H9 (cell line): Measurements from ENCODE around the gene RGS14. TPM values are rescaled to one million over a fixed set of nuclear protein-coding genes. Genes with fewer than 3 reads are reported as not detected.
"Not testable (repeated sequence)": the region's sequence is repeated elsewhere in the genome, so short reads cannot be mapped to it uniquely, and the experiment has no call there.

Experiments used
- DNase-seq: peaks from one replicate; pipeline ENCODE4 v3.0.0-alpha.2; 2017
- H2AFZ ChIP-seq: one replicate; pipeline ENCODE4 v1.6.1; 2013; ENCODE audit warnings: mild to moderate bottlenecking, low read length, control low read depth, moderate library complexity
- H2AK5ac ChIP-seq: 2 replicates; pipeline ENCODE4 v1.6.1; 2013; ENCODE audit warnings: low read length, control low read depth, mixed read lengths; ENCODE audit not compliant: insufficient read length
- H2BK120ac ChIP-seq: one replicate; pipeline ENCODE4 v1.6.1; 2013; ENCODE audit warnings: low read depth, mild to moderate bottlenecking, low read length, control low read depth, inconsistent platforms; ENCODE audit not compliant: poor library complexity, severe bottlenecking
- H2BK12ac ChIP-seq: 2 replicates; pipeline ENCODE4 v1.6.1; 2013; ENCODE audit warnings: low read length, control low read depth, mixed read lengths, low read depth; ENCODE audit not compliant: insufficient read length
- H2BK15ac ChIP-seq: 2 replicates; pipeline ENCODE4 v1.6.1; 2013; ENCODE audit warnings: low read depth, low read length, control low read depth
- H2BK20ac ChIP-seq: one replicate; pipeline ENCODE4 v1.6.1; 2013; ENCODE audit warnings: low read depth, mild to moderate bottlenecking, low read length, control low read depth, inconsistent platforms; ENCODE audit not compliant: poor library complexity, severe bottlenecking
- H2BK5ac ChIP-seq: 2 replicates; pipeline ENCODE4 v1.6.1; 2013; ENCODE audit warnings: low read length, control low read depth, mixed read lengths; ENCODE audit not compliant: insufficient read length
- H3K14ac ChIP-seq: 2 replicates; pipeline ENCODE4 v1.6.1; 2013; ENCODE audit warnings: low read length, control low read depth; ENCODE audit not compliant: insufficient read depth
- H3K18ac ChIP-seq: 2 replicates; pipeline ENCODE4 v1.6.1; 2013; ENCODE audit warnings: low read depth, mild to moderate bottlenecking, mixed read lengths, low read length, control low read depth; ENCODE audit not compliant: insufficient read length
- H3K23ac ChIP-seq: 2 replicates; pipeline ENCODE4 v1.6.1; 2013; ENCODE audit warnings: low read length, control low read depth, mixed read lengths, low read depth; ENCODE audit not compliant: insufficient read length
- H3K23me2 ChIP-seq: 2 replicates; pipeline ENCODE4 v1.6.1; 2013; ENCODE audit warnings: low read depth, mild to moderate bottlenecking, mixed read lengths, low read length, control low read depth; ENCODE audit not compliant: insufficient read length, poor library complexity, severe bottlenecking
- H3K27ac ChIP-seq: 2 replicates; pipeline ENCODE4 v1.5.1; 2013; ENCODE audit warnings: low read length, control low read depth, mixed read lengths, low read depth; ENCODE audit not compliant: insufficient read length
- H3K27me3 ChIP-seq: 2 replicates; pipeline ENCODE4 v1.6.1; 2013; ENCODE audit warnings: low read length, control low read depth, inconsistent platforms; ENCODE audit not compliant: insufficient read depth
- H3K4ac ChIP-seq: 2 replicates; pipeline ENCODE4 v1.6.1; 2013; ENCODE audit warnings: low read depth, mild to moderate bottlenecking, control low read depth, inconsistent platforms, low read length, moderate library complexity
- H3K4me1 ChIP-seq: 2 replicates; pipeline ENCODE4 v1.6.1; 2013; ENCODE audit warnings: low read length, control low read depth, inconsistent platforms; ENCODE audit not compliant: insufficient read depth
- H3K4me2 ChIP-seq: 2 replicates; pipeline ENCODE4 v1.6.1; 2013; ENCODE audit warnings: low read length, control low read depth, mixed read lengths; ENCODE audit not compliant: insufficient read length, insufficient read depth
- H3K56ac ChIP-seq: 2 replicates; pipeline ENCODE4 v1.6.1; 2013; ENCODE audit warnings: low read depth, mild to moderate bottlenecking, mixed read lengths, low read length, control low read depth; ENCODE audit not compliant: insufficient read length
- H3K79me1 ChIP-seq: 2 replicates; pipeline ENCODE4 v1.6.1; 2013; ENCODE audit warnings: low read depth, mild to moderate bottlenecking, moderate library complexity, low read length, control low read depth, inconsistent platforms; ENCODE audit not compliant: insufficient read depth, poor library complexity, severe bottlenecking
- H3K79me2 ChIP-seq: 2 replicates; pipeline ENCODE4 v1.6.1; 2013; ENCODE audit warnings: low read length, control low read depth, inconsistent platforms; ENCODE audit not compliant: insufficient read depth
- H3K9ac ChIP-seq: 2 replicates; pipeline ENCODE4 v1.6.1; 2013; ENCODE audit warnings: low read length, control low read depth, mixed read lengths; ENCODE audit not compliant: insufficient read length; ENCODE audit errors: extremely low read depth
- H3K9me3 ChIP-seq: one replicate; pipeline ENCODE4 v1.6.1; 2013; ENCODE audit warnings: low read depth, low read length, inconsistent platforms; ENCODE audit not compliant: control insufficient read depth
- H3T11ph ChIP-seq: one replicate; pipeline ENCODE4 v1.6.1; 2013; ENCODE audit warnings: mild to moderate bottlenecking, low read length, control low read depth, inconsistent platforms
- H4K20me1 ChIP-seq: one replicate; pipeline ENCODE4 v1.6.1; 2013; ENCODE audit not compliant: control insufficient read depth, insufficient read length, insufficient read depth
- H4K5ac ChIP-seq: 2 replicates; pipeline ENCODE4 v1.6.1; 2013; ENCODE audit warnings: low read depth, mild to moderate bottlenecking, mixed read lengths, low read length, control low read depth; ENCODE audit not compliant: insufficient read length
- H4K8ac ChIP-seq: replicated peaks from 2 replicates; pipeline ENCODE4 v1.6.1; 2013; ENCODE audit warnings: low read length, control low read depth, mixed read lengths, low read depth; ENCODE audit not compliant: insufficient read length
- H4K91ac ChIP-seq: 2 replicates; pipeline ENCODE4 v1.6.1; 2013; ENCODE audit warnings: low read depth, mild to moderate bottlenecking, moderate library complexity, mixed read lengths, low read length, control low read depth; ENCODE audit not compliant: insufficient read length
- H3K27ac Mint-ChIP-seq, 3 experiments: 2 replicates in 2 of 3; 3 replicates in 1 of 3; pipeline ENCODE4 v1.8.0; 2020 to 2021; ENCODE audit warnings: mixed read lengths in 3 of 3, mild to moderate bottlenecking in 1 of 3, moderate library complexity in 1 of 3
- H3K27me3 Mint-ChIP-seq: 2 replicates; pipeline ENCODE4 v1.8.0; 2021; ENCODE audit warnings: low read depth, mild to moderate bottlenecking, moderate library complexity, mixed read lengths
- H3K36me3 Mint-ChIP-seq, 3 experiments: 2 replicates in 2 of 3; 3 replicates in 1 of 3; pipeline ENCODE4 v1.8.0; 2020 to 2021; ENCODE audit warnings: low read depth in 3 of 3, mixed read lengths in 3 of 3; ENCODE audit not compliant: insufficient read depth in 1 of 3
- H3K4me1 Mint-ChIP-seq, 2 experiments: 2 replicates each; pipeline ENCODE4 v1.8.0; 2020; ENCODE audit warnings: mixed read lengths in 2 of 2
- H3K4me3 Mint-ChIP-seq, 2 experiments: 2 replicates in 1 of 2; 3 replicates in 1 of 2; pipeline ENCODE4 v1.8.0; 2020 to 2021; ENCODE audit warnings: mild to moderate bottlenecking in 2 of 2, mixed read lengths in 2 of 2, moderate library complexity in 1 of 2
- H3K9me3 Mint-ChIP-seq, 2 experiments: 2 replicates in 1 of 2; 3 replicates in 1 of 2; pipeline ENCODE4 v1.8.0; 2020; ENCODE audit warnings: mild to moderate bottlenecking in 2 of 2, mixed read lengths in 2 of 2, moderate library complexity in 1 of 2
- WGBS: extraction: QIAGEN DNeasy Blood & Tissue Kit; methylation state at CpG from one replicate; pipeline ENCODE4 v1.1.7; 2013; ENCODE audit warnings: missing lambda C conversion rate, low lambda C conversion rate, mixed read lengths; ENCODE audit not compliant: insufficient read length; ENCODE audit errors: extremely low coverage; 5-methylcytosine and 5-hydroxymethylcytosine counted together
- total RNA-seq: library from RNA; stranded (reverse); gene quantifications from 2 replicates; pipeline ENCODE4 v1.2.1, GENCODE V29; 2021
- TF ChIP-seq, protein P1 (sequence below): fragments of 200-600 bp; sonication (generic); conservative IDR thresholded peaks from 3 replicates; pipeline ENCODE4 v1.8.0; 2021; ENCODE audit warnings: antibody characterized with exemption, mild to moderate bottlenecking

The RGS14 gene
- total RNA-seq, 1 experiment from 2014 or later: 12.3 TPM

DNA sequence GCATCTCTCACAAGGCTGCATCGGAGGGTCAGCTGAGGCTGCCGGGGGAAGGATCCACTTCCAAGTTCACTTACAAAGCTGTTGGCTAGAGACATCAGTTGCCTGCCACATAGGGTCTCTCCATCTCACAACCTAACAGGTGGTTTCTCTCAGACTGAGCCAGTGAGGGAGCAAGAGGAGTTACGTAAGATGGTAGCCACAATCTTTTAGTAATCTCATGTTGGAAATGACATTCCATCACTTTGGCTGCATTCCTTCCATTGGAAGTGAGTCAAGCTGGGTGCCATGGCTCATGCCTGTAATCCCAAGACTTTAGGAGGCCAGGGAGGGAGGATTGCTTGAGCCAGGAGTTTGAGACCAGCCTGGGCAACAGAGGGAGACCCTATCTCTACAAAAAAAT, 61.3 kb downstream of the RGS14 start:
- Histone ChIP-seq H3K9ac (no peak overlapping the region), H2BK120ac (no peak overlapping the region), H3K27ac (no peak overlapping the region), H3K23me2 (no peaks in the 10 kb centered on the region), H2BK12ac (no peak overlapping the region), H2AFZ (no peak overlapping the region), H2BK5ac (no peak overlapping the region), H3K9me3 (no peaks in the 10 kb centered on the region), H3K79me2 (no peaks in the 10 kb centered on the region), H3K14ac (no peak overlapping the region), H2BK20ac (no peak overlapping the region), H3K4ac (no peak overlapping the region), H2BK15ac (no peak overlapping the region), H4K20me1 (no peaks in the 10 kb centered on the region), H3K4me1 (no peaks in the 10 kb centered on the region), H3K23ac (no peak overlapping the region), H4K91ac (no peak overlapping the region), H2AK5ac (no peak overlapping the region), H3K4me2 (no peak overlapping the region), H3K27me3 (no peaks in the 10 kb centered on the region), H3K79me1 (no peaks in the 10 kb centered on the region), H3T11ph (no peak overlapping the region), H3K18ac (no peak overlapping the region), H3K56ac (no peak overlapping the region), H4K5ac (no peak overlapping the region), H4K8ac (no peak overlapping the region)
- H3K27me3 Mint-ChIP-seq: peaks cover 14% of the 10 kb centered on the region
- H3K36me3 Mint-ChIP-seq: no peaks in the 10 kb centered on the region; a peak in 1 of 7 replicates
- TF ChIP-seq, protein P1, sequence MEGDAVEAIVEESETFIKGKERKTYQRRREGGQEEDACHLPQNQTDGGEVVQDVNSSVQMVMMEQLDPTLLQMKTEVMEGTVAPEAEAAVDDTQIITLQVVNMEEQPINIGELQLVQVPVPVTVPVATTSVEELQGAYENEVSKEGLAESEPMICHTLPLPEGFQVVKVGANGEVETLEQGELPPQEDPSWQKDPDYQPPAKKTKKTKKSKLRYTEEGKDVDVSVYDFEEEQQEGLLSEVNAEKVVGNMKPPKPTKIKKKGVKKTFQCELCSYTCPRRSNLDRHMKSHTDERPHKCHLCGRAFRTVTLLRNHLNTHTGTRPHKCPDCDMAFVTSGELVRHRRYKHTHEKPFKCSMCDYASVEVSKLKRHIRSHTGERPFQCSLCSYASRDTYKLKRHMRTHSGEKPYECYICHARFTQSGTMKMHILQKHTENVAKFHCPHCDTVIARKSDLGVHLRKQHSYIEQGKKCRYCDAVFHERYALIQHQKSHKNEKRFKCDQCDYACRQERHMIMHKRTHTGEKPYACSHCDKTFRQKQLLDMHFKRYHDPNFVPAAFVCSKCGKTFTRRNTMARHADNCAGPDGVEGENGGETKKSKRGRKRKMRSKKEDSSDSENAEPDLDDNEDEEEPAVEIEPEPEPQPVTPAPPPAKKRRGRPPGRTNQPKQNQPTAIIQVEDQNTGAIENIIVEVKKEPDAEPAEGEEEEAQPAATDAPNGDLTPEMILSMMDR: no peak
- DNase-seq: no peak
- H3K4me3 Mint-ChIP-seq: no peak overlapping the region; a peak in 1 of 5 replicates
- H3K9me3 Mint-ChIP-seq: no peaks in the 10 kb centered on the region; a peak in 1 of 5 replicates
- peaks cover 4 to 7% of the 10 kb centered on the region in 2 experiments; a peak in 3 of 4 replicates for H3K4me1 Mint-ChIP-seq
- no CpG with 5 or more reads among the region's 3 CpGs for WGBS
- H3K27ac Mint-ChIP-seq: no peak overlapping the region

DNA sequence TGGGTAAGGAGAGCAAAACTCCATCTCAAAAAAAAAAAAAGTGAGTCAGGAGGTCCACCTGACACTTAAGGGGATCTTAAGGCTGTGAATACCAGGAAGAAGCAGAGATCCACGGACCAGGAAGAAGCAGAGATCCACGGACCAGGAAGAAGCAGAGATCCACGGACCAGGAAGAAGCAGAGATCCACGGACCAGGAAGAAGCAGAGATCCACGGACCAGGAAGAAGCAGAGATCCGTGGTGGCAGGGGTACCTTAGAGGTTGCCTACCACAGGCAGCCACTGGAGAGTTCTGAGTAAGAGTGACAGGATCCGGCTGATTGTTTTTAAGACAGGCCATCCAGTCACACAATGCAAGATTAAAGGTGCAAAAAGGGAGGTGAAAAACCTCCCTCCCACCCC, 62.7 kb downstream of the RGS14 start:
- H2AFZ ChIP-seq, H2BK12ac ChIP-seq, H3K79me2 ChIP-seq, H3K18ac ChIP-seq, H2AK5ac ChIP-seq, H3K27ac Mint-ChIP-seq, H3K4me2 ChIP-seq, H3K4me3 Mint-ChIP-seq, H3K36me3 Mint-ChIP-seq, H4K91ac ChIP-seq, H3K79me1 ChIP-seq, H4K5ac ChIP-seq, H3K23me2 ChIP-seq, H2BK15ac ChIP-seq, H3K27ac ChIP-seq, H3K9me3 Mint-ChIP-seq, H3K27me3 ChIP-seq, H3K56ac ChIP-seq, H2BK120ac ChIP-seq, H4K20me1 ChIP-seq, H2BK5ac ChIP-seq, H3K9me3 ChIP-seq, H3K4ac ChIP-seq, H3K14ac ChIP-seq, DNase-seq, H3K9ac ChIP-seq, H3T11ph ChIP-seq, H3K4me1 Mint-ChIP-seq, H3K4me1 ChIP-seq, H2BK20ac ChIP-seq, H3K23ac ChIP-seq, H4K8ac ChIP-seq: not testable (repeated sequence)
- peaks cover 13% of the 10 kb centered on the region for H3K27me3 Mint-ChIP-seq
- WGBS: no CpG with 5 or more reads among the region's 7 CpGs
